22Rv1 (cell line): Measurements from ENCODE around the gene SUGP1.

Source experiments
- ZFX ChIP-seq: fragments of 450-650 bp; IDR thresholded peaks from 2 replicates; pipeline ENCODE4 v1.6.1; 2017; ENCODE audit warnings: antibody characterized with exemption, borderline replicate concordance
- TF ChIP-seq, protein P1 (sequence below): fragments of 450-650 bp; IDR thresholded peaks from 2 replicates; pipeline ENCODE4 v1.5.1; 2017; ENCODE audit warnings: mild to moderate bottlenecking

- TF ChIP-seq, protein P1, sequence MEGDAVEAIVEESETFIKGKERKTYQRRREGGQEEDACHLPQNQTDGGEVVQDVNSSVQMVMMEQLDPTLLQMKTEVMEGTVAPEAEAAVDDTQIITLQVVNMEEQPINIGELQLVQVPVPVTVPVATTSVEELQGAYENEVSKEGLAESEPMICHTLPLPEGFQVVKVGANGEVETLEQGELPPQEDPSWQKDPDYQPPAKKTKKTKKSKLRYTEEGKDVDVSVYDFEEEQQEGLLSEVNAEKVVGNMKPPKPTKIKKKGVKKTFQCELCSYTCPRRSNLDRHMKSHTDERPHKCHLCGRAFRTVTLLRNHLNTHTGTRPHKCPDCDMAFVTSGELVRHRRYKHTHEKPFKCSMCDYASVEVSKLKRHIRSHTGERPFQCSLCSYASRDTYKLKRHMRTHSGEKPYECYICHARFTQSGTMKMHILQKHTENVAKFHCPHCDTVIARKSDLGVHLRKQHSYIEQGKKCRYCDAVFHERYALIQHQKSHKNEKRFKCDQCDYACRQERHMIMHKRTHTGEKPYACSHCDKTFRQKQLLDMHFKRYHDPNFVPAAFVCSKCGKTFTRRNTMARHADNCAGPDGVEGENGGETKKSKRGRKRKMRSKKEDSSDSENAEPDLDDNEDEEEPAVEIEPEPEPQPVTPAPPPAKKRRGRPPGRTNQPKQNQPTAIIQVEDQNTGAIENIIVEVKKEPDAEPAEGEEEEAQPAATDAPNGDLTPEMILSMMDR, result no peak
- TF ChIP-seq ZFX, result no peak
These were observed 34.6 kb downstream of the SUGP1 start for GRCh38 chr19:19285686-19286085.
